ENCODE data around the gene TMEM123.

TMEM123 gene

DNA sequence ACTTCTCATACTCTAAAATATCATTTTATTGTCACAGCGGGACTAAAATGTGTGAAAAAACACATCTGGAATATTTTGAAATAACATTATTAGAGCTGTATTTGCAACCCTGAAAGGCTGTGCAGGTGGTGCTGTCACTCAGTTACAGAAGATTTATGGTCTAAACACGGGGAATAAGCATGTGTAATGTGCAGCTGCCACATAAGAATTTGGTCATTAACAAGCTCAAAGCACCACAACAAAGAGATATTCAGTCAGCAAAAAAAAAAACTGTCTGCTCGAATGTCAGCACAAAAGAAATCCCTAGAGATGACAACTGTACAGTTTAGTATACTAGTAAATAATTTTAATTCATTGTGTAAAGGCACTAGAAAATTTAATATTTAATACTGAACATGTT is 31.3 kb downstream of the TMEM123 start:
- DNase-seq = no peak

GRCh38 chr11:102420547-102420946 is 32.0 kb downstream of the TMEM123 start:
- DNase-seq = no peak

- no peak for DNase-seq
Observed at GRCh38 chr11:102419181-102419580, 33.4 kb downstream of the TMEM123 start.

GRCh38 chr11:102416976-102417375 is 35.6 kb downstream of the TMEM123 start:
- no peak for DNase-seq

- no peak for DNase-seq
Observed at GRCh38 chr11:102415304-102415916, 37.2 kb downstream of the TMEM123 start.

DNA sequence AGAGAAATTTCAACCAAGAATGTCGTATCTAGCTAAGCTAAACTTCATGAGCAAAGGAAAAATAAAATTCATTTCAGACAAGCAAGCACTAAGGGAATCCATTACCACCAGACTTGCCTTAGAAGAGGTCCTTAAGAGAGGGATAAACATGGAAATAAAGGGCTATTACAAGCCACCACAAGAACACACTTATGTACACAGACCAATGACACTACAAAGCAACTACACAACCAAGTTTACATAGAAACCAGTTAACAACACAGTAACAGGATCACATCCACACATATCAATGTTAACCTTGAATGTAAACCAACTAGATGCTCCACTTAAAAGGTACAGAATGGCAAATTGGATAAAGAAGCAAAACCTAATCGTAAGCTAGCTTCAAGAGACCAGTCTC is 38.0 kb downstream of the TMEM123 start:
- no peak for DNase-seq

DNA sequence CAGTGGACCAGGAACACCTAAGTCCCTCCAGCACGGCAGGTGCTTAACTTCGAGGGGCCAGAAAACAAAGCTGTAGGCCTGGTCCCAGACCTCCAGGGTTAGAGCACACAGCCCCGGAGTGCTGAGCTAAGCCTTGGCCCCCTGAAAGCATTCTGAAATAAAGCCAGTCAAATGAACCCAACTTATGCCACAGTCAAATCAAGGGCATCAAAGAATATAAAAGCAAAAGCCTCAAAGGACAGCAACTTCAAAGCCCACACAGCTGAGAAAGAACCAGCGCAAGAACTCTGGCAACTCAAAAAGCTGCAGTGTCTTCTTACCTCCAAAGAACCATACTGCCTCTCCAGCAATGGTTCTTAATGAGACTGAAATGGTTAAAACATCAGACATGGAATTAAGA is 39.1 kb downstream of the TMEM123 start:
- DNase-seq = no peak

DNA sequence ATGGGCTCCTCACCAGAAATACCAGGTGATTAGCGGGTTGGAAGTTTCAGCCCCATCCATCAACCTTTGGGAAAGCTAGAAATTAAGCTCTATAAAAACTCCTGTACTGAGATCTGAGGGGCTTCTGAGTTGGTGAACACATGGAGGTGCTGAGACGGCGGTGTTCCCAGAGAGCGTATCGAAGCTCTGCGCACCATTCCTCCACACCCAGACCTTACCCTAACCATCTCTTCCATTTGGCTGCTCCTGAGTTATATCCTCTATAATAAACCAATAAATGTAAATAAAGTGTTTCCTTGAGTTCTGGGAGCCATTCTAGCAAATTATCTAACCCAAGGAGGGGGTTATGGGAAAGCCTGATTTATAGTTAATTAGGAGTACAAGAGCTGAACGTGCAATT is 41.4 kb downstream of the TMEM123 start:
- no peak for DNase-seq

DNA sequence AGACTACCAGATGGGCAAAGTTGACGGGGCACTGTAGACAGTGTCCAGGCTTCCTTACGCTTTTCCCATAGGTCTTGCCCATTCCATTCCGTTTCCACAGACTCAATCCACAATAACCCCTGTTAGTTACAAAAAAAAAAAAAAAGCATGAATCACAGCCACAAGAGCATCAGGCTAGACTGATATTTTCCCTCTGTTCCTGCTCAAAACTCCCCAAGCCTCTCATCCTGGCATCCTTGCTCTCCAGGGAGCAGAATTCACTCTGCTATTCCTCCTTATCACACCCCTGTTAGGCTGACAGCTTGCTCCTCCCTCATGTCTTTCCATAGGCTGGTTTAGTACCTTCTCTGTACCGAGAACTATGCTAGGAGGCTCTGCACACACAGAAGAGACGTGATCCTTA is 42.2 kb downstream of the TMEM123 start:
- DNase-seq = no peak

DNA sequence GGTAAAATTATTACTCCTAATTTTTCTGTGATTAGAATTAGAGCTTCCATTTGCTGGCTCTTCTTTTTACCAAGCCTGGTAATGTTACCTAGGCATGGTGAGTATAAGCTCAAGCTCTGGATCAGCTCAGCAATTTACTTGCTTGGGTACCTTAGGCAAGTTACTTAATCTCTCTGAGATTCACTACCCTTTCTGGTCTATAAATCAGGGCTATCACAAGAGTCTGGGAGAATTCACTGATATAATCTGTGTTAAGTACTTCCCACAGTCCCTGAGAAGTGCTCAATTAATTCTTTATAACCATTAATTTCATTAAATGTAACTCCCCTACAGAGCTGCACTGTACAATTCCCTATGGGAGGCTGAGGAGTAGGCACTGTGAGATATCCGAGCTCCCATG is 44.2 kb downstream of the TMEM123 start:
- DNase-seq = no peak

DNA sequence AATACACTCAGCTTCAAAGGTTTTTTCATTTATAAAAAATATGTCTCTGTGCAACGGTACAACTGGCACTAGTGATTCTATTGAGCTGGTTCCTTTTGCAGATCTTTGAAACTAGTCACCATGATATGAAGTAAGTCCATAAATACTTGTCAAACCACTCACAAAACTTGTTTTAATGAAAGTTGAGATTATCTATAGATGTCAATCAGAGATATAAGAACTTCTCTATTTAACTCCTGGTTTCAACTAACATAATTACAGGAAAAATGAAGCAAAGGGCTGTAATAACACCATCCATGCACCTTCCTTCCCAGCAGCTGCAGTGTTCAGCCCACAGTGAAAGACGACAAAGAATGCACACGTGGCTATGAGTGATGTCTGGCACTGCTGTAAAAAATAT is 44.7 kb downstream of the TMEM123 start:
- DNase-seq = no peak

- DNase-seq = no peak
Observed at GRCh38 chr11:102406099-102406498, 46.5 kb downstream of the TMEM123 start.

GRCh38 chr11:102405501-102405900 is 47.1 kb downstream of the TMEM123 start:
- no peak for DNase-seq

- DNase-seq = no peak
Observed at GRCh38 chr11:102402548-102402947, 50.0 kb downstream of the TMEM123 start.

DNA sequence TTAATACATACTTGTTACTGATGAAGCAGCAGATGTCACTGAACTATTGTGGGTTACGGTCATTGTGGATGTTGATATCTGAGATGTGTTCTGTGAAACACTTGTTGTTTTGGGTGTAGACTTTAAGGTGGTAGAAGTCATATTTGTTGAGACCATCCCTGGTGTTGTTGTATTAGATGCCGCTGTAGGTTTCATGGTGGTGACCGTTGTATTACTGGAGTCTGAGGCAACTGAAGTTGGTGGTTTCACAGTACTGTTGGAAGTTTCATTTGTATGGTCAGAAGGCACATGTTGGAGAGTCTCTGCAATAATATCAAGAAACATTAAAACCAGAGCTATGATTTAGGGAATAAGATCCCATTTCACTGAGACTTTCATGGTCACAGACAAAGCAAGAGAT is 50.7 kb downstream of the TMEM123 start:
- DNase-seq = no peak

GRCh38 chr11:102400603-102401002 is 52.0 kb downstream of the TMEM123 start:
- DNase-seq = no peak

DNA sequence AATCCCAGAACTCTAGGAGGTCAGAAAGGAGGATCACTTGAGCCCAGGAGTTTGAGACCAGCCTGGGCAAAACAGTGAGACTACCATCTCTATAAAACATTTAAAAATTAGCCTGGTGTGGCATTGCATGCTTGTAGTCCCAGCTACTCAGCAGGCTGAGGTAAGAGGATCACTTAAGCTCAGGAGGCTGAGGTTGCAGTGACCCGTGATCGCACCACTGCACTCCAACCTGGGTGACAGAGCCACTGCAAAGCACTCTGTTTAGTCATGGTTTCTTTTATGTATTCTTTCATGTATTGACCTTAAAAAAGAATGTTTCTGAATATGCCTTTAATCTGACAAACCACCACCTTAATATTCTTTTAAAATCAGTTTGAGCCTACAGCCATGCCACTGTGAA is 53.4 kb downstream of the TMEM123 start:
- DNase-seq = no peak

DNA sequence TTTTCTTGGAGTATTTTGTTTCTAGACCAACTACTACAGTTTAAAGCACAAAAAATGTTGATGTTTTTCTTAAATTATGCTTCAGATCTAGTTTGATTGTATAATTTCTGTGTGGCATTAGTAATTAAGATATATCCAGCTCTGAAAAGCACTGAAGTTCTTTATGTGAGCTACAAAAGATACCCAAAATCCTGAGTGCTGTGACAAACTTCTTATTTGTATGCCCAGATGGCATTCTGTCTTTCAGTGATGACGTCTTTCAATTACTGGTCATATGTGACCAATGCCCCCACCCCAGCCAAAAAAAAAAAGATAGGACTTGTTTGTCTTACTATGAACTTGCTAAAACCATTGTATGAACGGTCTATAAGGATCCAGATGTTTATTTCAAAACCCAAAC is 54.3 kb downstream of the TMEM123 start:
- no peak for DNase-seq

GRCh38 chr11:102396708-102397563 is 55.6 kb downstream of the TMEM123 start:
- DNase-seq = no peak

DNA sequence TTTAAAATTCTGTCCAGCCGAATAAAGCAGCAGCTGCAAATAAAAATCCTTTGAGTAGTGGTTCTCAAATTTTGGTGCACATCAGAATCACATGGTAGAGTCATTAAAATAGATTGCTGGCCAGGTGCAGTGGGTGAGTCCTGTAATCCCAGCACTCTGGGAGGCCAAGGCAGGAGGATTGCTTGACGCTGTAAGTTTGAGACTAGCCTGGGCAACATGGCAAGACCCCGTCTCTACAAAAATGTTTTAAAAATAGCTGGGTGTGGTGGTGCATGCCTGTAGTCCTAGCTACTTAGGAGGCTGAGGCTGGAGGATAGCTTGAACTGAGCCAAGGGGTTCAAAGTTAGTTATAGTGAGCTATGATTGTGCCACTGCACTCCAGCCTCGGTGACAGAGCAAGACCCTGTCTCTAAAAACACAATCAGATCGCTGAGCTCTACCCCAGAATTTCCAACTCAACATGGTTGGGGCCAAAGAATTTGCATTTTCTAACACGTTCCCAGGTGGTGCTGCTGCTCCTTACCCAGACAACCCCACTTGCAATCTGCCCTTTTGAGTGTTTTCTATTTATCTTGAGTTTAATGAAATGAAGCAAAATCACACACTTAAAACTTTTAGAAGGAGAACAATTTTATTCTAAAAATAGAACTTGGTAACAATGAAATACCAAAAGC is 56.7 kb downstream of the TMEM123 start:
- no peak for DNase-seq

DNA sequence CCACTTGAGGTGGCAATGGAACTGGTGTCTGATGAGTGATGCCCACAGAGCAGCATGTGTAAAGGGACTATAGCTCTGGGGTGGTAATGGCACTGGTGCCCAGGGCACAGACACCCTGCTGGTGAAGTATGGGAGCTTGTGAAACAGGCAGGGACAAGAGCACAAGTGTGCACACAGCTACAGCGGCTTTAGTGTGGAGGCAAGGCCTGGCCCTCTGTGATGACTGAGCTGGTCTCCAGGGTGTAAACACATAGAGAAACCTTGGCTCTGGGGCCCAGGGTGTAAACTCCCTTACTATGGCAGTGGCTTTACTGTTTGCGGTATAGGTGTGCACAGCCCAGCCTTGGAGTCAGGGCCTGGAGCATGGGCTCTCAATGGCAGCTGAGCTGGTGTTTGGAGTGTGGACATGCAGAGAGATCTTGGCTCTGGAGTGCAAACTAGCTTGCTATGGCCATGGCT is 59.3 kb downstream of the TMEM123 start:
- DNase-seq = no peak

- DNase-seq = no peak
Observed at GRCh38 chr11:102391549-102392237, 60.9 kb downstream of the TMEM123 start.
